H1 (cell line): ENCODE data around the gene KRTAP10-7. TPM values are rescaled to one million over a fixed set of nuclear protein-coding genes. Genes with fewer than 3 reads are reported as not detected.

Source experiments
- CEBPB ChIP-seq: IDR thresholded peaks from 2 replicates; pipeline ENCODE4 v1.6.1; 2012; ENCODE audit warnings: low read depth, low read length
- CHD2 ChIP-seq: IDR thresholded peaks from 2 replicates; pipeline ENCODE4 v1.6.1; 2012; ENCODE audit warnings: low read length, improper control_type of control experiment
- CREB1 ChIP-seq: IDR thresholded peaks from 2 replicates; pipeline ENCODE4 v1.6.1; 2012; ENCODE audit warnings: inconsistent platforms
- CTBP2 ChIP-seq: IDR thresholded peaks from 2 replicates; pipeline ENCODE4 v1.7.0; 2011; ENCODE audit warnings: borderline replicate concordance, mild to moderate bottlenecking, moderate library complexity, mixed read lengths, low read length; ENCODE audit not compliant: insufficient read depth, insufficient read length
- FOSL1 ChIP-seq: IDR thresholded peaks from 2 replicates; pipeline ENCODE4 v1.6.1; 2011; ENCODE audit warnings: mild to moderate bottlenecking, low read depth, low read length, moderate library complexity; ENCODE audit not compliant: insufficient read depth
- KDM1A ChIP-seq: fragments of 200-600, 300-600 bp; sonication (generic); IDR thresholded peaks from 2 replicates; pipeline ENCODE4 v1.7.1; 2016; ENCODE audit warnings: mild to moderate bottlenecking, low read length, borderline replicate concordance
- RAD21 ChIP-seq, 2 experiments: IDR thresholded peaks in 1 of 2; conservative IDR thresholded peaks in 1 of 2; 2 replicates each; pipeline ENCODE4 v1.6.1; 2011; ENCODE audit warnings: low read depth in 2 of 2, low read length in 2 of 2, improper control_type of control experiment in 1 of 2, inconsistent platforms in 1 of 2, mild to moderate bottlenecking in 1 of 2, moderate library complexity in 1 of 2
- RNF2 ChIP-seq: fragments of 200-900, 300-1000 bp; sonication (generic); IDR thresholded peaks from 2 replicates; pipeline ENCODE4 v1.7.1; 2016; ENCODE audit warnings: borderline replicate concordance, low read depth, mild to moderate bottlenecking, antibody characterized with exemption, low read length; ENCODE audit not compliant: poor library complexity, severe bottlenecking; ENCODE audit errors: missing control alignments
- TAF7 ChIP-seq: optimal IDR thresholded peaks from 2 replicates; pipeline ENCODE3; 2011; ENCODE audit warnings: low read depth, mild to moderate bottlenecking, inconsistent platforms, low read length, moderate library complexity, borderline replicate concordance
- ZNF274 ChIP-seq: IDR thresholded peaks from 2 replicates; pipeline ENCODE4 v1.7.0; 2012; ENCODE audit warnings: low read length, borderline replicate concordance; ENCODE audit errors: extremely low read depth
- polyA plus RNA-seq, 7 experiments: library from polyadenylated mRNA; depleted of rRNA in 3 of 7; stranded (reverse) in 5 of 7; unstranded in 2 of 7; fragments of >200 nt in 5 of 7; fragments of 200-250 nt in 2 of 7; gene quantifications; 1 replicate in 5 of 7; 2 replicates in 1 of 7; 4 replicates in 1 of 7; pipeline versions ENCODE4 v1.2.1 to v1.2.3, GENCODE V29; 2011 to 2013; ENCODE audit warnings: missing spikeins in 2 of 7, mixed read lengths in 2 of 7
- total RNA-seq: library from RNA; stranded (reverse); fragmentation: NEBNext Ultra II Directional; extraction: Animal tissue kit (Norgen Biotek cat#: 25700); gene quantifications from 2 replicates; pipeline ENCODE4 v1.2.1, GENCODE V29; 2021
- TF ChIP-seq, protein P1 (sequence below): fragments of 300-600 bp; sonication (generic); IDR thresholded peaks from 2 replicates; pipeline ENCODE4 v1.7.1; 2012; ENCODE audit warnings: low read length, moderate library complexity, mild to moderate bottlenecking, inconsistent platforms; ENCODE audit not compliant: insufficient replicate concordance

KRTAP10-7 gene
- total and polyA plus RNA-seq, 2 of the 8 experiments (the other 6 are each of a cell fraction or from before 2014, with no cell fraction given), result not detected

DNA sequence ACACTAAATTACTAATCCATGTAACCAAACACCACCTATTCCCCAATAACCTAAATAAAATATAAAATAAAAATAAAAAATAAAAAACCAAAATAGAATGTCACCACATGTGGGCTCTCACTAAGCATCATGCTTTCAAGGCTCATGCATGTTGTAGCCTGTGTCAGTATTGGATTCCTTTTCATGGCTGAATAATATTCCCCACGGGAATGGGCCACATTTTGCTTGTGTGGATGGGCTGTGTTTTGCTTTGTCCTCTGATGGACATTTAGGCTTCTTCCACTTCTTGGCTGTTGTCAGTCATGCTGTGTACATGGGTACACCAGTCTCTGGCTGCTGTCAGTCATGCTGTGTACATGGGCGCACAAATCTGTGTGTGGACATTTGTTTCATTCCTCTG lies 11.3 kb upstream of the KRTAP10-7 start (continued):
- TF ChIP-seq, protein P1, sequence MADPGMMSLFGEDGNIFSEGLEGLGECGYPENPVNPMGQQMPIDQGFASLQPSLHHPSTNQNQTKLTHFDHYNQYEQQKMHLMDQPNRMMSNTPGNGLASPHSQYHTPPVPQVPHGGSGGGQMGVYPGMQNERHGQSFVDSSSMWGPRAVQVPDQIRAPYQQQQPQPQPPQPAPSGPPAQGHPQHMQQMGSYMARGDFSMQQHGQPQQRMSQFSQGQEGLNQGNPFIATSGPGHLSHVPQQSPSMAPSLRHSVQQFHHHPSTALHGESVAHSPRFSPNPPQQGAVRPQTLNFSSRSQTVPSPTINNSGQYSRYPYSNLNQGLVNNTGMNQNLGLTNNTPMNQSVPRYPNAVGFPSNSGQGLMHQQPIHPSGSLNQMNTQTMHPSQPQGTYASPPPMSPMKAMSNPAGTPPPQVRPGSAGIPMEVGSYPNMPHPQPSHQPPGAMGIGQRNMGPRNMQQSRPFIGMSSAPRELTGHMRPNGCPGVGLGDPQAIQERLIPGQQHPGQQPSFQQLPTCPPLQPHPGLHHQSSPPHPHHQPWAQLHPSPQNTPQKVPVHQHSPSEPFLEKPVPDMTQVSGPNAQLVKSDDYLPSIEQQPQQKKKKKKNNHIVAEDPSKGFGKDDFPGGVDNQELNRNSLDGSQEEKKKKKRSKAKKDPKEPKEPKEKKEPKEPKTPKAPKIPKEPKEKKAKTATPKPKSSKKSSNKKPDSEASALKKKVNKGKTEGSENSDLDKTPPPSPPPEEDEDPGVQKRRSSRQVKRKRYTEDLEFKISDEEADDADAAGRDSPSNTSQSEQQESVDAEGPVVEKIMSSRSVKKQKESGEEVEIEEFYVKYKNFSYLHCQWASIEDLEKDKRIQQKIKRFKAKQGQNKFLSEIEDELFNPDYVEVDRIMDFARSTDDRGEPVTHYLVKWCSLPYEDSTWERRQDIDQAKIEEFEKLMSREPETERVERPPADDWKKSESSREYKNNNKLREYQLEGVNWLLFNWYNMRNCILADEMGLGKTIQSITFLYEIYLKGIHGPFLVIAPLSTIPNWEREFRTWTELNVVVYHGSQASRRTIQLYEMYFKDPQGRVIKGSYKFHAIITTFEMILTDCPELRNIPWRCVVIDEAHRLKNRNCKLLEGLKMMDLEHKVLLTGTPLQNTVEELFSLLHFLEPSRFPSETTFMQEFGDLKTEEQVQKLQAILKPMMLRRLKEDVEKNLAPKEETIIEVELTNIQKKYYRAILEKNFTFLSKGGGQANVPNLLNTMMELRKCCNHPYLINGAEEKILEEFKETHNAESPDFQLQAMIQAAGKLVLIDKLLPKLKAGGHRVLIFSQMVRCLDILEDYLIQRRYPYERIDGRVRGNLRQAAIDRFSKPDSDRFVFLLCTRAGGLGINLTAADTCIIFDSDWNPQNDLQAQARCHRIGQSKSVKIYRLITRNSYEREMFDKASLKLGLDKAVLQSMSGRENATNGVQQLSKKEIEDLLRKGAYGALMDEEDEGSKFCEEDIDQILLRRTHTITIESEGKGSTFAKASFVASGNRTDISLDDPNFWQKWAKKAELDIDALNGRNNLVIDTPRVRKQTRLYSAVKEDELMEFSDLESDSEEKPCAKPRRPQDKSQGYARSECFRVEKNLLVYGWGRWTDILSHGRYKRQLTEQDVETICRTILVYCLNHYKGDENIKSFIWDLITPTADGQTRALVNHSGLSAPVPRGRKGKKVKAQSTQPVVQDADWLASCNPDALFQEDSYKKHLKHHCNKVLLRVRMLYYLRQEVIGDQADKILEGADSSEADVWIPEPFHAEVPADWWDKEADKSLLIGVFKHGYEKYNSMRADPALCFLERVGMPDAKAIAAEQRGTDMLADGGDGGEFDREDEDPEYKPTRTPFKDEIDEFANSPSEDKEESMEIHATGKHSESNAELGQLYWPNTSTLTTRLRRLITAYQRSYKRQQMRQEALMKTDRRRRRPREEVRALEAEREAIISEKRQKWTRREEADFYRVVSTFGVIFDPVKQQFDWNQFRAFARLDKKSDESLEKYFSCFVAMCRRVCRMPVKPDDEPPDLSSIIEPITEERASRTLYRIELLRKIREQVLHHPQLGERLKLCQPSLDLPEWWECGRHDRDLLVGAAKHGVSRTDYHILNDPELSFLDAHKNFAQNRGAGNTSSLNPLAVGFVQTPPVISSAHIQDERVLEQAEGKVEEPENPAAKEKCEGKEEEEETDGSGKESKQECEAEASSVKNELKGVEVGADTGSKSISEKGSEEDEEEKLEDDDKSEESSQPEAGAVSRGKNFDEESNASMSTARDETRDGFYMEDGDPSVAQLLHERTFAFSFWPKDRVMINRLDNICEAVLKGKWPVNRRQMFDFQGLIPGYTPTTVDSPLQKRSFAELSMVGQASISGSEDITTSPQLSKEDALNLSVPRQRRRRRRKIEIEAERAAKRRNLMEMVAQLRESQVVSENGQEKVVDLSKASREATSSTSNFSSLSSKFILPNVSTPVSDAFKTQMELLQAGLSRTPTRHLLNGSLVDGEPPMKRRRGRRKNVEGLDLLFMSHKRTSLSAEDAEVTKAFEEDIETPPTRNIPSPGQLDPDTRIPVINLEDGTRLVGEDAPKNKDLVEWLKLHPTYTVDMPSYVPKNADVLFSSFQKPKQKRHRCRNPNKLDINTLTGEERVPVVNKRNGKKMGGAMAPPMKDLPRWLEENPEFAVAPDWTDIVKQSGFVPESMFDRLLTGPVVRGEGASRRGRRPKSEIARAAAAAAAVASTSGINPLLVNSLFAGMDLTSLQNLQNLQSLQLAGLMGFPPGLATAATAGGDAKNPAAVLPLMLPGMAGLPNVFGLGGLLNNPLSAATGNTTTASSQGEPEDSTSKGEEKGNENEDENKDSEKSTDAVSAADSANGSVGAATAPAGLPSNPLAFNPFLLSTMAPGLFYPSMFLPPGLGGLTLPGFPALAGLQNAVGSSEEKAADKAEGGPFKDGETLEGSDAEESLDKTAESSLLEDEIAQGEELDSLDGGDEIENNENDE, result no peak
- no peak for TF ChIP-seq CEBPB
- TF ChIP-seq RAD21 (IDR thresholded peaks at IDR 0.05 in 1 of 2, conservative IDR thresholded peaks at IDR 0.05 in 1 of 2; ENCODE audit: low read depth in 2 of 2, low read length in 2 of 2), result no peak
- TF ChIP-seq FOSL1, result no peak
- TF ChIP-seq CREB1, result no peak
- no peak for TF ChIP-seq ZNF274
- no peak for TF ChIP-seq RNF2
- no peak for TF ChIP-seq CHD2
- no peak for TF ChIP-seq KDM1A
- no peak for TF ChIP-seq TAF7
- TF ChIP-seq CTBP2, result no peak
